Stimulated activated CD8-positive, alpha-beta memory T cell treated with anti-CD3 and anti-CD28 coated beads, Interleukin-15, amount 100 ng/mL, for 48 hours (primary cell): ENCODE measurements around the gene APEX1.
"Not testable (repeated sequence)": the region's sequence is repeated elsewhere in the genome, so short reads cannot be mapped to it uniquely, and the experiment has no call there.

Experiments used
- DNase-seq, 2 donors: peaks; one replicate each; pipeline ENCODE4 v3.0.0-alpha.2; 2020; ENCODE audit warnings: low read depth in 2 of 2

Gene APEX1

DNA sequence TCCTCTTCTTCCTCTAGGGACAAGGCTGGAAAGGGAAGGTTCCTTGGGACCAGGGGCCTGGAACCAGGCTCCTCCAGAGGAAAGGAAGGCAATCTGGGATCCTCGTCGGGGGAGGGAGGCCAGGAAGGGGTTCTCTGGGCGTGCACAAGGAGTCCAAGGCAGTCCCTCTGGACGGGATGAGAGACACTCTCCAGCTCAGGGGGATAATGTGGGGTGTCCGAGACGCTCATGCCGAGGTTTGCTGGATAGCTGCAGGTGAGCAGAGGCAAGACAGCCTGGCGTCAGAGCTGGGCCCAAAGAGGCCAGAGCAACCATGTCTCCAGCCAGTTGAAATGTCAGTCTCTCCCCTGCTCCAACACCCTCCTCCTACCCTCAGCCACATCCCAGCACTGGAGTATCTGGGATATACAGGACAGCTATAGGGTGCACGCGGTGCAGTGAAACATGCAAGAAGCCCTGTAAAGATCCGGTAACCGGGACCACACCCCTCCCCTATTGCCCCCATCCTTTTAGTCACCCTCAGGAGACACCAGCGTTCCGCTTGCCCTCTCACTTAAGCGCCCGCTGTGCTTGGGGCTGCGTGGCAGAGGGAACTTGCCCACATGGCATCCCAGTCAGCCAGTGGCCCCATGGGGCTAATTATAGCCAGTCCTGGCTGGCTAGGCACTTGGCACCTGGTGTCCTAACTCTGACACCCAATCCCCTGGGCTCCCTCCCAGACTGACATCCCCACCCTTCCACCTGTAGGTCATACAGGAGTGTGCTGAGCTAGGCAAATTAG lies 19.3 kb upstream of the APEX1 start, which contains the start of gene KLHL33:
Gene KLHL33, minus strand, starts transcription at position 585 of the 781 bp plus-strand sequence. Its CDS starts 355 bp downstream, at position 230.
- no peak for DNase-seq

DNA sequence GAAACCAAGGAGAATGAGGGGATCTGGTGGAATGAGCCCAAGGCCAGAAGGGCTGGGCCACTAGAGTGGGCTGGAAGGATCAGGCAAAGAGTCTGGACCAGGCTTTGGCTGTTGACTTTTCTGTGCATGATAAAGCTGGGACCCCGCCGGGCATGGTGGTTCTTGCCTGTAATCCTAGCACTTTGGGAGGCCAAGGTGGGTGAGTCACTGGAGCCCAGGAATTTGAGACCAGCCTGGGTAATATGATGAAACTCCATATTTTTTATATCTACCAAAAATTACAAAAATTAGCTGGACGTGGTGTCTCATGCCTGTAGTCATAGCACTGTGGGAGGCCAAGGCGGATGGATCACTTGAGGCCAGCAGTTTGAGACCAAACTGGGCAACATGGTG lies 18.7 kb upstream of the APEX1 start:
- DNase-seq, result no peak

DNA sequence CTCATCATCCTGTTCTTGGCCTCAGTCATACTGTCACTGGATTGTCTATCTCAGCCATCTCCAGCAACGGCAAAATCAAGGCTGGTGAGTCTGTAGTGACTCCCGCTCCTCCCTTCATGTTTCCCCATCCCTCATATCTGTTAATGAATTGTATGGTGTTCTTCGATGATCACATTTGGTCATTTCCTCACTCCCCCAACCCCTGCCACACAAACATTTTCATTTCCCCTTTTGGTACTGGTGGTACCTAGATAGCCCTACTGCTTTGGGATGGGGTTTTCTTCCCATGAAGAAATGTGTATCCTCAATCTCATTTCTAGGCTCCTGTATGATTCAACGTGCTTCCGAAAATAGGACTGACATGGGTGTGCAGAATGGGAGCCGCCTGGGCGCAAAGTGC lies 16.4 kb upstream of the APEX1 start:
- DNase-seq, result no peak

GRCh38 chr14:20440465-20440864 lies 14.6 kb upstream of the APEX1 start:
- no peak for DNase-seq

GRCh38 chr14:20440882-20441281 lies 14.1 kb upstream of the APEX1 start:
- DNase-seq, result no peak

DNA sequence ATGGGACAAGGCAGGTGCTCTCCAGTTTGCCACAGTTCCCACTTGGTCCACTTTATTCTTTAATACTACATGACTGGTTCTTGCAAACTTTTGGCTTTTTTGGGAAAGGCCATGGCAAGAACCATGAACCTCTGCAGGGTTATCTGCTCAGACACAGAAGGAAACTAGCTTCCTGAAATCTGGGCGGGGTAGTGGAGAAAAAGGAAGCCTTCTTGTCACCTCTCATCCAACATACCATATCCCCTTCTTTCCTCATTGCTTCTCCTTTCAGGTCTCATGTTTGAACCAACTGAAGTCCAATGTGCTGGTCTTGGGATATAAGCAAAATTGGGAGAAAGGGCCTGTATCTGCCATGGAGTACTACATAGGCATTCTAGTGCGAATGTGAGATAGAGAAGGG lies 13.6 kb upstream of the APEX1 start:
- no peak for DNase-seq

GRCh38 chr14:20443650-20444049 lies 11.4 kb upstream of the APEX1 start:
- not testable (repeated sequence) for DNase-seq

DNA sequence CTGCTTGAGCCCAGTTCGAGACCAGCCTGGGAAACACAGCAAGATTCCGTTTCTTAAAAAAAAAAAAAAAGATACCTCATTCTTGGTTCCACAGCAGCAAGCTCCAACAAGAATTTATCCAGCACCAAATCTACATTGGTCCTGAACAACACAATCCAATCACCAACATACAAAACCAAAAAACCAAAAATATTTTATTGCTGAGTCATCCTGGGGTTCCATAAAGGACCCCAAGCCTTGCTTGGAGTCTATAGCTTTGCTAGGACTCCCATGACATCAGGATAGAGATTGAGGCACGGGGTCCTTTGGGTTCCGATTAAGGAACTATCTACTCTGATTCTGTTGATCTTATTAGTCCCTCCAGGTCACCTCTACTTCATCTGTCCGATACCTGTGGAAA lies 8.1 kb upstream of the APEX1 start:
- no peak for DNase-seq

DNA sequence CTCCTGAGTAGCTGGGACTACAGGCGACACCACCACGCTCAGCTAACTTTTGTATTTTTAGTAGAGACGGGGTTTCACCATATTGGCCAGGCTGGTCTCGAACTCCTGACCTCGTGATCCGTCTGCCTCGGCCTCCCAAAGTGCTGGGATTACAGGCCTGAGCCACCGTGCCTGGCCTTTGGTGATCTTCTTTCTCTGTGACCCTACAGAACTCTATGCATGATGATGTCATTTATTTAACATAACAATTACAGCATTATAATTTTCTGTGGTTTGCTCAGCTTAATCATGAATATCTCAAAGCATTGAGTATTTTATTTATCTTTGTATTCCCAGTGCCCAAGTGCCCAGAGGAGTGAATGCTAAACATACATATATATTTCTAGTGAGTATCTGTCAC lies 2.2 kb upstream of the APEX1 start:
- DNase-seq, result not testable (repeated sequence)

DNA sequence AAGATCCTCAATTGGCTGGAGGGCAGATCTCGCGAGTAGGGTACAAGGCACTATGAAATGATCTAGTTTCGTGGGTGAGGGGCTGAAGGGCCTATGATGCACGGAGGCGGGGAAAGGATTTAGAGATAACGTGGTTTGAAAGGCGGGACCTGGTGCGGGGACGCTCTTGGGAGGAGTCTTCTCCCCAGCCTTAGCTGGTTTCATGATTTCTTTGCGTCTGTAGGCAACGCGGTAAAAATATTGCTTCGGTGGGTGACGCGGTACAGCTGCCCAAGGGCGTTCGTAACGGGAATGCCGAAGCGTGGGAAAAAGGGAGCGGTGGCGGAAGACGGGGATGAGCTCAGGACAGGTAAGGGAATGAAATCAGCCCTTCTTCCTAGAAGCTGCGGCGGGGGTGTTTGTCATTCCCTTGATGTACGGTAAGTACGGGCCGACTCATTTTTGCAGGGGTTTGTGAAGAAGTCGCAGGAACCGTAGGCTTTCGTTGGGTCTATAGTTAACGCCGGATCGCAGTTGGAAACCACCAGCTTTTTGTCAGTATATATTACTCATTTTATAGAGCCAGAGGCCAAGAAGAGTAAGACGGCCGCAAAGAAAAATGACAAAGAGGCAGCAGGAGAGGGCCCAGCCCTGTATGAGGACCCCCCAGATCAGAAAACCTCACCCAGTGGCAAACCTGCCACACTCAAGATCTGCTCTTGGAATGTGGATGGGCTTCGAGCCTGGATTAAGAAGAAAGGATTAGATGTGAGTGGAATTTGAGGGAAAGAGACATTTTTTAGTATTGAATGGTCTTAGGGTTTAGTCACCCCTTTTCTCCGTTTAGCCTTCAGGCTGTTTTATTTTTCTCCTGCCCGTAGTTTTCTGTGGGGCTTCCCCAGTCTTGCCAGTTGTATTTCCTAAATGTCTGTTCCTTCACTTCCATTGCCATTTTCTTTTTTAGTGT lies 602 bp downstream of the APEX1 start:
- no peak for DNase-seq

DNA sequence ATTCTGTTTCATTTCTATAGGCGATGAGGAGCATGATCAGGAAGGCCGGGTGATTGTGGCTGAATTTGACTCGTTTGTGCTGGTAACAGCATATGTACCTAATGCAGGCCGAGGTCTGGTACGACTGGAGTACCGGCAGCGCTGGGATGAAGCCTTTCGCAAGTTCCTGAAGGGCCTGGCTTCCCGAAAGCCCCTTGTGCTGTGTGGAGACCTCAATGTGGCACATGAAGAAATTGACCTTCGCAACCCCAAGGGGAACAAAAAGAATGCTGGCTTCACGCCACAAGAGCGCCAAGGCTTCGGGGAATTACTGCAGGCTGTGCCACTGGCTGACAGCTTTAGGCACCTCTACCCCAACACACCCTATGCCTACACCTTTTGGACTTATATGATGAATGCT lies 1.9 kb downstream of the APEX1 start:
- DNase-seq, result no peak

DNA sequence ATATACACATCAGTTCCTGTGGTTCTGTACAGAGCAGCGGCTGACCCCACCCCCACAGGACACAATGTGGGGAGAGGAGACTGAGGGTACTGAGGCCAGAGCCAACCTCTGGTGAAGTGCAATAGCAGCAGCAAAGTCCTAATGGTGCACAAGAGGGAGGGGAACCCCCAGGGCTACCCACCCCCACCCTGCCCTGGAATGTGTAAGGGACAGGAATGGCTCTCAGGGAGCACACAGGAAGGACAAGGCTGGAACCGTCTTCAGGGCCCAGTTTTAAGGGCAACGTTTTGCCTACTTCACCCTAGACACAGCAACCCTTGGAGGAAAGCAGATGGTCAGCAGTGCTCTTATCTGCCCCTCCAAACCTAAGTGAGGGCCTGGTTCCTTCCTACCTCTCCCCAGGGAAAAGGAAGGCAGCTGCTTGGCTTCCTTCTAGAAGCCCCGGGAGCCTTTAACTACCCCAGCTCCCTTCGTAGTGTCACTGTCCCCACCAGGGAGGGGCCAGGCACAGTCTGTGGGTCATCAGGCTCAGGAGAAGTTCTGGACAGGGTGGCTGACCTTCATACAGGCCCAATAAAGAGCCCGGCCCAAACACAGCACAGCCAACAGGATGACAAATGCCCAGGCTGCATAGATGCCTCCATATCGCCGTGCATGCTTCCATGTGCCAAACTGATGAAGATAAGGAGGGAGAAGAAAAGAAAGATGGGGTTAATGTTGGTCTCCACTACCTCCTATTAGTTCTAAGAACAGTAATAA lies 3.2 kb downstream of the APEX1 start:
- no peak for DNase-seq

- DNase-seq, result no peak
Observed at GRCh38 chr14:20460458-20461224, 5.6 kb downstream of the APEX1 start.

DNA sequence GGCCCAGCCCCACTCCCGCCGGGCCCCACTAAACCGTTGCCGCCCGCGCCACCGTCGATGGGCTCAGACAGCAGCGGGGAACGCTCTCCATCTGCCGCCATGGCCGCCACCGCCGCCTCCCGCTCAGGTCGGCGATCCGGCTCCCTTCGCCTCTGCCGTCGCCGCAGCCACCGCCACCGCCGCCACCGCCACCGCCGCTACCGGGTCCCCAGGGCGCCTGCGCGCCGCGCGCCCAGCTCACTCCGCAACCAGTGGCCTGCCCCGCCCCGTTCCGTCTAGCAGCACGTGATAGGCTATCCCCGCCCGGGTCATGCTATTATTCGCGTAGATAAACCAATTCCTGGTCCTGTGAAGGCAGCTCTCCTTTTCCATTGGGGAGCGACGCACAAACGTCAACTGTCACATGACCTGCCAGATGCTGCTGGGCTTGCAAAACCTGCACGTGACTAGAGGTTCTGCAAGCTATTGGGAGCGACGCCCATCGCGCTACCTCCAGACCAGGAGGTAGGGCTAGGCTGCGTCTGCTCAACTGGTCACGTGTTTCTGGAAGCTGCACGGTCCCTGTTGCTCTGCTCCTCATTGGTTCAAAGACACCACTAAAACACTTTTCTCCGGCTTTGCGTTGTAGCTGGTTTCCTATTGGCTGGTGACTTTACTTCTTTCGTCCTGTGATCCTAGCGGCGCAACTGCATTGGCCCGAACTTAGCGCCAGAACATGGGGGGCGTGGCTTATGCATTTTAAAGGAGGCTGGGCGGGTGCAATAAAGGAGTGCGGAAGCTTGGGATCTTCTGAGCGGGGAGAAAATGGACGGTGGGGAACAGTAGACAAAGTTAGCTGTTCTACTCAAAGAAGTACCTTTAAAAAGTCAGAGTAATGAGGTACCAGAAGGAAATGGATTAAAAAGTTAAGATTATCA lies 6.5 kb downstream of the APEX1 start, which contains the start of gene PIP4P1:
Gene PIP4P1, minus strand, starts transcription at position 210 of the 917 bp plus-strand sequence. Its CDS starts 109 bp downstream, at position 101.
- DNase-seq, result peak; percentile 96 to 97

DNA sequence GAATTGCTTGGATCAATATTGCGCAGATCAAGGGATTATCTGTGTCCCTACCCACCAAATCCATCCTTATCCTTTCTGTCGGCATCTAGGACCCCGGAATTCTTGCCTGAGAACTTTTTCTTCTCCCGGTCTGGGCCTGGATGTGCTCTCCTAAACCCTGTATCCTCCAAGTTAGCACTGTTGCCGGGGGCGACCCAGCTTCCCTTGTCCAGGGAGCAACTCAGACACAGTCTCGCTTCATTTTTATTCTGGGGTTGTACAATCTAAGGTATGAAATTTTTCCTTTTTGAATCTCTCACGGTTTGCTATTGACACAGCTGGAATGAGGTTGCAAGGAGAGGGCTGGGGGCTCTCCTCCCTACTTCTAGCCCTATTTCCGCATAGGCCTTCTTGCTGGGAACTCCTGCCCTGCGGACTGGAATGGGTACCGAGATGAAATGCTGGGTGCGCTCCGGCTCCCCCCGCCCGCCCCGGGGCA lies 13.8 kb downstream of the APEX1 start:
- no peak for DNase-seq

DNA sequence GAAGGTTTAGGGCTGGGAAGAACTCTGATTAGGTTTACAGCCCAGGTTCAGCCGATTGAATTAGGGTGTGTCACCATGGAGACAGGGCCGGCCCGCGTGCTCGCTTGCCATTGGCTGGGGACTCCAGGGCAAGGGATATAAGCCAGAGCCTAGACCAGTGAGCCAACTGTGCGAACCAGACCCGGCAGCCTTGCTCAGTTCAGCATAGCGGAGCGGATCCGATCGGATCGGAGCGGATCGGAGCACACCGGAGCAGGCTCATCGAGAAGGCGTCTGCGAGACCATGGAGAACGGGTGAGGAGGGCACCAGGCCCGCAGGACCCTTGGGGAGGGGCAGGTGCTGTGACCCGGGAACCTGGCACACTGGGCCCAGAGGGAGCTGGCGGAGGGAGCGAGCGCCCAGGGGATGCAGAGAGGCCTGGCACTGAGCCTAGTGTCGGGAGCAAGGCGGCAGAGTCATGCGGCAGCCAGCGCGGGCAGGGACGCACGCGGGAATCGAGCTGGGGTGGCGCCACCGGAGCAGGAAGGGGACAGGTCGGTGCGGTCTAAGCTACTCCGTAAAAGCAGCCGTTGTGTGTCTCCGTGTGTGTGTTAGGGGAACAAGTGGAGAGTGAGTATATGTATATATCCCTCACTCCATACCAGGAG lies 14.3 kb downstream of the APEX1 start, which contains the start of gene PNP:
Gene PNP, plus strand, starts transcription at position 165 of the 648 bp plus-strand sequence. Its CDS starts 119 bp downstream, at position 284.
- peak; percentile 77 to 83 for DNase-seq

DNA sequence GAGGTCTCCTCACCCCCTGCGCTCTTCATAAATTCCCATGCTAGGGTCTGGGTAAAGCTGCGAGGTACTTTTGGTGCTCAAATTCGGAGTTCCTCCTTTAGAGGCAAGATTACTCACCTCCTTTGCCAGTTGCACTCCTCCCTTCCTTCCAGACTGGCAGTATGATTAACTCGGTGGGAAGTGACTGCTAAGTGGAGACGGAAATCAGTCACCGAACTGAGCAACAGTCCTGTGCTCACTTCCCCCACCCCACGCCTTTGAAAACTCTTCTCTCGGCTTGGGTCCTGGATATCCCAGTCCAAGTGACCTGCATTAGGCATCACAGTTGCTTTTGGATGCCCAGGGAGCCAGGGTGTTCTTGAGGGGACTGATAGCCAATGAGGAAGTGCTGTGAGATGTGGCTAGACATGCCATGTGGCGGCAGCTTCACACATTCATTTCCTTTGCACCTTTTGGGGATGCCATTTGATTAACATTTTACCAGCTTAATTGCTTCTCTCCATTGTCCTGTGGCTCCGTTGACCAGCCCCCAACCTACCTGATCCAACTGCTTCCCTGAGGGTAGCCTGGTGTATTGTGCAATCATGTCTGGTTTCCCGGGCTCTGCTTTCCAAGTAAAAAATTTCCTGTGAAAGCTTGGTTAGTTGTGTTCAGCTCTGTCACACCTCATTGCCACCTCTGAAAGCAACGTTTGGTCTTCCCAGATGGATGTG lies 15.0 kb downstream of the APEX1 start:
- peak; percentile 40 to 55 for DNase-seq

DNA sequence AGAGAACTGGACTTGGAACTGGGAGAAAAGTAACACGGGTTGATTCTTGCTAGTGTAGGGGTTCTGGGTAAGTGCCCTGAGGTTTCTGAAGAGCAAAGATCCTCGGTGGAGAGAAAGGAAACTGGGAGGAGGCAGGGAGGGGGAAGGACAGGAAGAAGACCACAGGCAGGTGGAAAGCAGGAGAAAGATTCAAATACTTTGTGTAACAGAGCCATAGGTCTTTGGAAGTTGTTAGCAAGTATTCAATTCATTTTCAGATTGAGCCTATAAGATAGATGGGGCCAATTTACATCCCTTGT lies 15.5 kb downstream of the APEX1 start:
- no peak for DNase-seq
